PFSK-1 (cell line): ENCODE measurements around the gene CES4A.

Experiments used
- FOXP2 ChIP-seq: optimal IDR thresholded peaks from 2 replicates; pipeline ENCODE3; 2011; ENCODE audit warnings: borderline replicate concordance, control low read depth, inconsistent platforms; ENCODE audit not compliant: insufficient read depth; ENCODE audit errors: extremely low read length, extremely low read depth
- POLR2AphosphoS5 ChIP-seq: IDR thresholded peaks from 2 replicates; pipeline ENCODE4 v1.6.1; 2012; ENCODE audit warnings: low read depth, mild to moderate bottlenecking, control low read depth, low read length, moderate library complexity
- REST ChIP-seq, 2 experiments: IDR thresholded peaks; 2 replicates each; pipeline versions ENCODE4 v1.6.1 to v1.8.0; 2011 to 2012; ENCODE audit warnings: low read depth in 2 of 2, low read length in 2 of 2, control low read depth in 1 of 2, inconsistent platforms in 1 of 2, mild to moderate bottlenecking in 1 of 2, moderate library complexity in 1 of 2; ENCODE audit not compliant: insufficient read depth in 1 of 2
- SIN3A ChIP-seq: IDR thresholded peaks from 2 replicates; pipeline ENCODE4 v1.6.1; 2012; ENCODE audit warnings: mild to moderate bottlenecking, low read length, moderate library complexity, borderline replicate concordance; ENCODE audit not compliant: insufficient read depth
- TAF1 ChIP-seq: IDR thresholded peaks from 2 replicates; pipeline ENCODE4 v1.6.1; 2012; ENCODE audit warnings: low read length, control low read depth, borderline replicate concordance; ENCODE audit not compliant: insufficient read depth

DNA sequence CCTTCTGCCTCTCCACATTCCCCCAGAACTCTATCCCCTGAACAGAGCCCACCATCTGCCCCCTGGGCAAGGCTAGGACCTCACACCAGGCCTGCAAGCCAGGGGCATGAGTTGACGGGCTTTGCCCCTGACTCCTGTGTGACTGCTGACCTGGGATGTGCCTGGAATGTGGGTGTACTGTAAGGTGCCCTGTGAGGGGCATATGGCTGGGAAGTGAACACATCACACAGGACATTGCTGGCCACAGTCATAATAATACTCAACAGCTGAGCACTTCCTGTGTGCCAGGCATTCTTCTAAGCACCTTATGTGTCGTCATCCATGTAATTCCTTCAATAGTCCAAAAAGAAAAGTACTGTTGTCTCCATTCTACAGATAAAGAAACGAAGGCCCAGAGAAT is 13.3 kb downstream of the CES4A start:
- no peak for TF ChIP-seq REST (IDR thresholded peaks at IDR 0.05; ENCODE audit: insufficient read depth in 1 of 2, low read depth in 2 of 2, low read length in 2 of 2)
- TF ChIP-seq POLR2AphosphoS5 = no peak
- no peak for TF ChIP-seq TAF1
- TF ChIP-seq FOXP2 = no peak
- TF ChIP-seq SIN3A = no peak
